Measurements from ENCODE around the gene NTN1. TPM values are rescaled to one million over a fixed set of nuclear protein-coding genes. Genes with fewer than 3 reads are reported as not detected.

Gene NTN1
- total RNA-seq, 1 donor from 2014 or later: 0.45 TPM

DNA sequence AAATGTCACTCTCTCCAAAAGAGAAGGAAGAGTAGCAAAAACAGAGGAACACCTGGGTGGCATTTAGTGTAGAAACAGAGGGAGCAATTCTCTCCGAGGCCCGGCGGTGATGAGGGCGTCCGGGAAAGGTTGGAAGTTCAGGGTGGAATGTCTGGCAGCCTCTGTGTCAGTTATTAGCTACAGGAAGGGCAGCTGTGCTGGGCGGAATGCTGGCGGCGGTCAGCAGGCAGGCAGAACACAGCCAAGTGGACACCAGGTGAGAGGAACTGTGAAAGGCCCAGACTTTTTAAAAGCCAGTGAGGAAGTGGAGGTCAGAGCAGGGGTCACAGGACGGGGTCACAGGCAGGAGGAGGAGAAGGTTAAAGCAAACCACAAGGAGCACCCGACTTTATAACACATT lies 238.1 kb downstream of the NTN1 start:
- TF ChIP-seq CTCF (IDR thresholded peaks at IDR 0.05): no peak
- no peak for TF ChIP-seq EZH2phosphoT487 (IDR thresholded peaks at IDR 0.05)
- no peak for TF ChIP-seq EZH2 (IDR thresholded peaks at IDR 0.05)
- Histone ChIP-seq H3K27me3 (no peaks in the 10 kb centered on the region), H3K79me2 (ENCODE audit: low read depth) (no peaks in the 10 kb centered on the region), H3K9me3 (ENCODE audit: low read depth) (no peaks in the 10 kb centered on the region), H3K9ac (no peak overlapping the region), H2AFZ (replicated peaks) (no peak overlapping the region), H3F3A (ENCODE audit: low read depth) (no peaks in the 10 kb centered on the region), H3K27ac (no peak overlapping the region), H3K4me1 (peaks cover 22% of the 10 kb centered on the region), H4K20me1 (ENCODE audit: low read depth) (peaks cover 4% of the 10 kb centered on the region), H3K36me3 (no peaks in the 10 kb centered on the region), H3K4me3 (no peak overlapping the region), H3K4me2 (no peak overlapping the region)
- Mint-ChIP-seq H3K36me3 (no peaks in the 10 kb centered on the region), H3K9me3 (no peaks in the 10 kb centered on the region), H3K4me1 (peaks cover 28% of the 10 kb centered on the region), H3K4me3 (no peak overlapping the region), H3K27me3 (ENCODE audit: insufficient read depth, low read depth) (peaks cover 4% of the 10 kb centered on the region), H3K27ac (peak overlapping the region; percentile 4)
- no peak for DNase-seq (ENCODE audit: low spot score)

DNA sequence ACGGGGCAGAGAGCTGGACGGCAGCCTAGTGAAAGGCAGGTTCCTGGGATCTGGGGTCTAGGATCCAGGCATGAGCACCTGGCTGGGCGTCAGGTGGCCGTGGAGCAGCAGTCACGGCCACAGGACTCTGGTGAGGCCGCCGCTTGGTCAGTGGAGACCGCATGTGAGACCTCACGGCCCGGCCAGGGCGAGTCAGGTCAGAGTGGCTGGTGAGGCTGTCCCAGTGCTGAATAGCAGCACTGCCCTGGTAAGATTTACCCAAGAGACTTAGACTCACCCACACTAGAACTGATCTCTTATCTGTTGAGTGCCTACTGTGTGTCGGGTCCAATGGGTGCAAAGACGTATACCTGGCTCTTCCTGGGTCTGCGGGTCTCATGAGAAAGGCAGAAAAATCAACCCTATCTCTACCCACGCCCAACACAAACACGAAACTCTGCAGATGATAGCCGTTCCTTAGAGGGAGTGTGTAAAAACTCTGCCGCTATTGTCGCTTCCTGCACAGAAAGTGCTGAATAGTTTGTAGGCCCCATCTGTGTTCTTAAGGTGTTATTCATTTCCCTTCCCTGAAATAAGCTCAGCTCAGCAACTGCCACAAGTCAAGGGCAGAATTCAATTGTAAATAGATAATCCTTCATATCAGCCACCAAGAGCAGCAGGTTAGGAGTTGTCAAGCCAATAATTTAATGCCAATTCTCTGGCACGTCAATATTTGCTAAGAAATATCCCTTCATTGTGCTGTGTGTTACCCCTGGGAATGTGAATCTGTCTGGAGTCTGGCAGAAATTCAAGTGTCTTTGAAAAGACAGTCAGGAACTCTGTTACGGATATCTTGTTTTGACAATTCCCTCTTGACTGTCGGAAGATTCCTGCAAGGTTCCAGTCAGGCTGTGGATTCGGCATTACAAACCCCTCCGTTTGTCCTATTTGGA lies 240.0 kb downstream of the NTN1 start:
- H3K27ac Mint-ChIP-seq: no peak overlapping the region

GRCh38 chr17:9266031-9266680 lies 244.8 kb downstream of the NTN1 start:
- H3K4me2 ChIP-seq: no peak overlapping the region
- DNase-seq (ENCODE audit: low spot score): no peak
- no peaks in the 10 kb centered on the region for H3K4me1 Mint-ChIP-seq
- H3K36me3 Mint-ChIP-seq: no peaks in the 10 kb centered on the region
- no peaks in the 10 kb centered on the region for H4K20me1 ChIP-seq (ENCODE audit: low read depth)
- no peak overlapping the region for H3K9ac ChIP-seq
- H3K9me3 ChIP-seq (ENCODE audit: low read depth): no peaks in the 10 kb centered on the region
- H3F3A ChIP-seq (ENCODE audit: low read depth): no peaks in the 10 kb centered on the region
- peaks cover 3% of the 10 kb centered on the region for H3K27me3 Mint-ChIP-seq (ENCODE audit: insufficient read depth, low read depth)
- no peak for TF ChIP-seq EZH2 (IDR thresholded peaks at IDR 0.05)
- no peak for TF ChIP-seq EZH2phosphoT487 (IDR thresholded peaks at IDR 0.05)
- TF ChIP-seq CTCF (IDR thresholded peaks at IDR 0.05): no peak
- no peak overlapping the region for H2AFZ ChIP-seq (replicated peaks)
- no peaks in the 10 kb centered on the region for H3K9me3 Mint-ChIP-seq
- no peaks in the 10 kb centered on the region for H3K27me3 ChIP-seq
- no peaks in the 10 kb centered on the region for H3K4me1 ChIP-seq
- H3K27ac Mint-ChIP-seq: no peak overlapping the region
- H3K4me3 Mint-ChIP-seq: no peak overlapping the region
- H3K27ac ChIP-seq: no peak overlapping the region
- no peaks in the 10 kb centered on the region for H3K36me3 ChIP-seq
- no peaks in the 10 kb centered on the region for H3K79me2 ChIP-seq (ENCODE audit: low read depth)
- no peak overlapping the region for H3K4me3 ChIP-seq

More for the DNA sequence above, 240.0 kb downstream of the NTN1 start:
- TF ChIP-seq EZH2phosphoT487 (IDR thresholded peaks at IDR 0.05) (no peak), CTCF (IDR thresholded peaks at IDR 0.05) (no peak), EZH2 (IDR thresholded peaks at IDR 0.05) (no peak)
- H3K9me3 ChIP-seq (ENCODE audit: low read depth): no peaks in the 10 kb centered on the region
- H2AFZ ChIP-seq (replicated peaks): no peak overlapping the region
- H3K27me3 ChIP-seq: no peaks in the 10 kb centered on the region
- no peaks in the 10 kb centered on the region for H3K36me3 ChIP-seq
- Mint-ChIP-seq H3K4me1 (peaks cover 28% of the 10 kb centered on the region), H3K9me3 (no peaks in the 10 kb centered on the region), H3K36me3 (no peaks in the 10 kb centered on the region), H3K4me3 (no peak overlapping the region), H3K27me3 (ENCODE audit: insufficient read depth, low read depth) (peaks cover 4% of the 10 kb centered on the region)
- H4K20me1 ChIP-seq (ENCODE audit: low read depth): peaks cover 4% of the 10 kb centered on the region
- DNase-seq (ENCODE audit: low spot score): no peak
- H3K4me3 ChIP-seq: no peak overlapping the region
- H3K9ac ChIP-seq: no peak overlapping the region
- peaks cover 22% of the 10 kb centered on the region for H3K4me1 ChIP-seq
- H3F3A ChIP-seq (ENCODE audit: low read depth): no peaks in the 10 kb centered on the region
- no peak overlapping the region for H3K27ac ChIP-seq
- H3K79me2 ChIP-seq (ENCODE audit: low read depth): no peaks in the 10 kb centered on the region
- no peak overlapping the region for H3K4me2 ChIP-seq
